Measurements from ENCODE around the gene GCNT1.

Gene GCNT1

DNA sequence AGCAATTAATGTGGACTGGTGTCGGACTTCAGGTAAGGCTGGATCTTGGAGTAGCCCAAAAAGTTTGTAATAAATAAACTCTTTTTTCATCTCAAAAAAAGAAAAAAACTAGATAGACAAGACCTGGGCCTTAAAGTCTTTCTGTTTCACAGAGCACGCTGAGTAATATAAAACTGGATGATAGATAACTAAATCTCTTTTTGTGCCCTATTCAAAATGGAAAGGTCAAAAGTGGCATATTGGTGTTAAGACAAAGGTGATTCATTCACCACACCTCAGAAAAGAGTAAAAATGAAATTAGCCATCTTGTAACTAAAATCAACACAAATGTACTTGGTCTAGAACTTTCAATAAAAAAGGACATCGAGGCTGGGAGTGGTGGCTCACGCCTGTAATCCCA lies 34.5 kb upstream of the GCNT1 start:
- no peak overlapping the region for H2AFZ ChIP-seq (ENCODE audit: low read length)
- H4K20me1 ChIP-seq (ENCODE audit: insufficient read depth, low read length, poor library complexity, severe bottlenecking), result no peaks in the 10 kb centered on the region
- H3K27me3 ChIP-seq (ENCODE audit: insufficient read depth, low read length, poor library complexity, severe bottlenecking), result no peaks in the 10 kb centered on the region
- H3K4me2 ChIP-seq (ENCODE audit: low read depth, low read length, poor library complexity, severe bottlenecking), result no peak overlapping the region
- H3K79me2 ChIP-seq (ENCODE audit: insufficient read depth, low read length), result no peaks in the 10 kb centered on the region
- no peak overlapping the region for H3K9ac ChIP-seq (ENCODE audit: low read depth, low read length, poor library complexity, severe bottlenecking)
- H3K4me3 ChIP-seq (ENCODE audit: low read length, poor library complexity, severe bottlenecking), result no peak overlapping the region
- H3K9me3 ChIP-seq (ENCODE audit: insufficient read depth, low read depth, low read length), result no peaks in the 10 kb centered on the region
- no peaks in the 10 kb centered on the region for H3F3A ChIP-seq (ENCODE audit: low read depth)
- peaks cover 5% of the 10 kb centered on the region for H3K4me1 ChIP-seq (ENCODE audit: insufficient read depth, low read length, poor library complexity, severe bottlenecking)
- no peaks in the 10 kb centered on the region for H3K9me2 ChIP-seq (replicated peaks; ENCODE audit: low read depth, low read length)
- no peaks in the 10 kb centered on the region for H3K36me3 ChIP-seq (ENCODE audit: insufficient read depth, low read length)
- TF ChIP-seq, protein P1, sequence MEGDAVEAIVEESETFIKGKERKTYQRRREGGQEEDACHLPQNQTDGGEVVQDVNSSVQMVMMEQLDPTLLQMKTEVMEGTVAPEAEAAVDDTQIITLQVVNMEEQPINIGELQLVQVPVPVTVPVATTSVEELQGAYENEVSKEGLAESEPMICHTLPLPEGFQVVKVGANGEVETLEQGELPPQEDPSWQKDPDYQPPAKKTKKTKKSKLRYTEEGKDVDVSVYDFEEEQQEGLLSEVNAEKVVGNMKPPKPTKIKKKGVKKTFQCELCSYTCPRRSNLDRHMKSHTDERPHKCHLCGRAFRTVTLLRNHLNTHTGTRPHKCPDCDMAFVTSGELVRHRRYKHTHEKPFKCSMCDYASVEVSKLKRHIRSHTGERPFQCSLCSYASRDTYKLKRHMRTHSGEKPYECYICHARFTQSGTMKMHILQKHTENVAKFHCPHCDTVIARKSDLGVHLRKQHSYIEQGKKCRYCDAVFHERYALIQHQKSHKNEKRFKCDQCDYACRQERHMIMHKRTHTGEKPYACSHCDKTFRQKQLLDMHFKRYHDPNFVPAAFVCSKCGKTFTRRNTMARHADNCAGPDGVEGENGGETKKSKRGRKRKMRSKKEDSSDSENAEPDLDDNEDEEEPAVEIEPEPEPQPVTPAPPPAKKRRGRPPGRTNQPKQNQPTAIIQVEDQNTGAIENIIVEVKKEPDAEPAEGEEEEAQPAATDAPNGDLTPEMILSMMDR (conservative IDR thresholded peaks at IDR 0.05; ENCODE audit: low read length), result no peak
- no peak for TF ChIP-seq EZH2phosphoT487 (IDR thresholded peaks at IDR 0.05; ENCODE audit: borderline replicate concordance)

DNA sequence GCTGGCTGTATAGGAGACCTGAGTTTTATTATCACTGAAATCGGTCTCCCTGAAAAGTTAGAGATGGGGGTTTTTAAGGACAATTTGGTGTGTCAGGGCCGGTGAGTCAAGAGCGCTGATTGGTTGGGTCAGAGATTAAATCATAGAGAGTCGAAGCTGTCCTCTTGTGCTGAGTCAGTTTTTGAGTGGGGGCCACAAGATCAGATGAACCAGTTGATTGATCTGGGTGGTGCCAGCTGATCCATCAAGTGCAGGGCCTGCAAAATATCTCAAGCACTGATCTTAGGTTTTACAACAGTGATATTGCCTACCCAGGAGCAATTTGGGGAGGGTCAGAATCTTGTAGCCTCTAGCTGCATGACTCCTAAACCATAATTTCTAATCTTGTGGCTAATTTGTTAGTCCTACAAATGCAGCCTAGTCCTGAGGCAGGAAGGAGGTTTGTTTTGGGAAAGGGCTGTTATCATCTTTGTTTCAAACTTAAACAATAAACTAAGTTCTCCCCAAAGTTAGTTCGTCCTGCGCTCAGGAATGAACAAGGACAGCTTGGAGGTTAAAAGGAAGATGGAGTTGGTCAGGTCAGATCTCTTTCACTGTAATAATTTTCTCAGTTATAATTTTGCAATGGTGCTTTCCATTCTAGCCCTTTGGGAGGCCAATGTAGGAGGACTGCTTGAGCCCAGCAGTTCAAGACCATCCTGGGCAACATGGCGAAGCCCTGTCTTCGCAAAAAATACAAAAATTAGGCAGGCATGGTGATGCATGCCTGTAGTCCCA lies 33.1 kb upstream of the GCNT1 start:
- Histone ChIP-seq H3K4me3 (ENCODE audit: low read length, poor library complexity, severe bottlenecking) (no peak overlapping the region), H3K4me1 (ENCODE audit: insufficient read depth, low read length, poor library complexity, severe bottlenecking) (peaks cover 5% of the 10 kb centered on the region), H3K79me2 (ENCODE audit: insufficient read depth, low read length) (no peaks in the 10 kb centered on the region), H3F3A (ENCODE audit: low read depth) (no peaks in the 10 kb centered on the region), H3K9ac (ENCODE audit: low read depth, low read length, poor library complexity, severe bottlenecking) (no peak overlapping the region), H3K36me3 (ENCODE audit: insufficient read depth, low read length) (no peaks in the 10 kb centered on the region), H3K27me3 (ENCODE audit: insufficient read depth, low read length, poor library complexity, severe bottlenecking) (no peaks in the 10 kb centered on the region), H3K9me3 (ENCODE audit: insufficient read depth, low read depth, low read length) (no peaks in the 10 kb centered on the region), H3K4me2 (ENCODE audit: low read depth, low read length, poor library complexity, severe bottlenecking) (no peak overlapping the region), H3K9me2 (replicated peaks; ENCODE audit: low read depth, low read length) (no peaks in the 10 kb centered on the region), H4K20me1 (ENCODE audit: insufficient read depth, low read length, poor library complexity, severe bottlenecking) (no peaks in the 10 kb centered on the region), H2AFZ (ENCODE audit: low read length) (no peak overlapping the region)
- TF ChIP-seq EZH2phosphoT487 (IDR thresholded peaks at IDR 0.05; ENCODE audit: borderline replicate concordance), result no peak
- TF ChIP-seq, protein P1 (conservative IDR thresholded peaks at IDR 0.05; ENCODE audit: low read length), result no peak

DNA sequence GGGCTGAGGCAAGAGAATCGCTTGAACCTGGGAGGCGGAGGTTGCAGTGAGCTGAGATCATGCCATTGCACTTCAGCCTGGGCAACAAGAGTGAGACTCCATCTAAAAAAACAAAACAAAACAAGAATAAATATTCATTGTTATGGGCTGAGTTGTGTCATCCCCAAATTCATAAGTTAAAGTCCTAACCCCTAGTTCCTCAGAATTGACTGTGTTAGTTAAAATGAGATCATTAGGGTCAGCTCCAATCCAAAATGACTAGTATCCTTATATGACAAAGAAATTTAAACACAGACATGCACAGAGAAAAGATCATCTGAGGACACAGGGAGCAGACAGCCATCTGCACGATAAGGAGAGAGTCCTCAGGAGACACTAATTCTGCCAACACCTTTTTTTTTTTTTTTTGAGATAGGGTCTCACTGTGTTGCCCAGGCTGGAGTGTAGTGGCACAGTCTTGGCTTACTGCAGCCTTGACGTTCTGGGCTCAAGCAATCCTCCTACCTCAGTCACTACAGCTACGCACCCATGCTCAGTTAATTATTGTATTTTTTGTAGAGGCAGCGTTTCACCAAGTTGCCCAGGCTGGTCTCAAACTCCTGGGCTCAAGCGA lies 32.1 kb upstream of the GCNT1 start:
- no peaks in the 10 kb centered on the region for H4K20me1 ChIP-seq (ENCODE audit: insufficient read depth, low read length, poor library complexity, severe bottlenecking)
- H3K4me1 ChIP-seq (ENCODE audit: insufficient read depth, low read length, poor library complexity, severe bottlenecking), result peaks cover 5% of the 10 kb centered on the region
- no peak overlapping the region for H3K4me3 ChIP-seq (ENCODE audit: low read length, poor library complexity, severe bottlenecking)
- no peak overlapping the region for H2AFZ ChIP-seq (ENCODE audit: low read length)
- H3K9ac ChIP-seq (ENCODE audit: low read depth, low read length, poor library complexity, severe bottlenecking), result no peak overlapping the region
- no peaks in the 10 kb centered on the region for H3K9me2 ChIP-seq (replicated peaks; ENCODE audit: low read depth, low read length)
- H3K36me3 ChIP-seq (ENCODE audit: insufficient read depth, low read length), result no peaks in the 10 kb centered on the region
- TF ChIP-seq EZH2phosphoT487 (IDR thresholded peaks at IDR 0.05; ENCODE audit: borderline replicate concordance), result no peak
- TF ChIP-seq, protein P1 (conservative IDR thresholded peaks at IDR 0.05; ENCODE audit: low read length), result no peak
- H3F3A ChIP-seq (ENCODE audit: low read depth), result no peaks in the 10 kb centered on the region
- no peaks in the 10 kb centered on the region for H3K79me2 ChIP-seq (ENCODE audit: insufficient read depth, low read length)
- no peaks in the 10 kb centered on the region for H3K9me3 ChIP-seq (ENCODE audit: insufficient read depth, low read depth, low read length)
- no peaks in the 10 kb centered on the region for H3K27me3 ChIP-seq (ENCODE audit: insufficient read depth, low read length, poor library complexity, severe bottlenecking)
- no peak overlapping the region for H3K4me2 ChIP-seq (ENCODE audit: low read depth, low read length, poor library complexity, severe bottlenecking)
